IMR-90 (cell line): Measurements from ENCODE around the gene TERC. TPM values are rescaled to one million over a fixed set of nuclear protein-coding genes. Genes with fewer than 3 reads are reported as not detected.

ENCODE experiments used
- ATAC-seq: fragments of 200-7000 bp; cut with Tn5 transposase; 2 replicates; pipeline ENCODE4 v1.9.1; 2020; ENCODE audit warnings: low read depth, mild to moderate bottlenecking, moderate library complexity
- BruUV-seq: library from RNA; stranded (reverse); fragments of 400-500 nt; replicated peaks from 2 replicates; lab custom pipeline; 2021; lab: Mats Ljungman, UMichigan
- CTCF ChIA-PET: fragments of 300-600 bp; formaldehyde crosslinking; extraction: SDS; loops from one replicate; lab custom pipeline; 2021; ENCODE audit warnings: antibody characterized with exemption; lab: Yijun Ruan, JAX
- POLR2A ChIA-PET: fragments of 300-600 bp; sonication (Branson Sonifier 250); formaldehyde crosslinking; loops from one replicate; lab custom pipeline; 2022; ENCODE audit warnings: antibody characterized with exemption; ENCODE audit not compliant: unreplicated experiment; lab: Charles Lee
- DNase-seq: peaks from one replicate; pipeline ENCODE4 v3.0.0; 2013
- H2AFZ ChIP-seq: replicated peaks from 2 replicates; pipeline ENCODE3; 2013; ENCODE audit warnings: low read length, mild to moderate bottlenecking; ENCODE audit not compliant: poor library complexity
- H2AK5ac ChIP-seq: 2 replicates; pipeline ENCODE4 v1.6.1; 2013; ENCODE audit warnings: low read depth, low read length, inconsistent platforms
- H2AK9ac ChIP-seq: replicated peaks from 2 replicates; pipeline ENCODE3; 2013; ENCODE audit warnings: mild to moderate bottlenecking, low read depth, low read length, moderate library complexity; ENCODE audit not compliant: poor library complexity
- H2BK120ac ChIP-seq: 2 replicates; pipeline ENCODE4 v1.6.1; 2013; ENCODE audit warnings: low read depth, low read length, inconsistent platforms
- H2BK15ac ChIP-seq: 3 replicates; pipeline ENCODE4 v1.6.1; 2013; ENCODE audit warnings: low read depth, low read length, inconsistent platforms
- H2BK20ac ChIP-seq: 2 replicates; pipeline ENCODE4 v1.6.1; 2013; ENCODE audit warnings: low read depth, mild to moderate bottlenecking, inconsistent platforms, low read length, moderate library complexity
- H2BK5ac ChIP-seq: 2 replicates; pipeline ENCODE4 v1.6.1; 2013; ENCODE audit warnings: mild to moderate bottlenecking, low read depth, low read length, inconsistent platforms; ENCODE audit not compliant: poor library complexity, severe bottlenecking
- H3K14ac ChIP-seq: replicated peaks from 2 replicates; pipeline ENCODE4 v1.6.1; 2013; ENCODE audit warnings: low read depth, low read length, inconsistent platforms
- H3K18ac ChIP-seq: 2 replicates; pipeline ENCODE4 v1.6.1; 2013; ENCODE audit warnings: low read depth, low read length, control low read depth
- H3K23ac ChIP-seq: 2 replicates; pipeline ENCODE4 v1.6.1; 2013; ENCODE audit warnings: low read depth, low read length, inconsistent platforms
- H3K27ac ChIP-seq: 2 replicates; pipeline ENCODE4 v1.5.1; 2013; ENCODE audit warnings: mild to moderate bottlenecking, control low read depth, low read length; ENCODE audit not compliant: insufficient read depth
- H3K27me3 ChIP-seq: 2 replicates; pipeline ENCODE4 v1.6.1; 2013; ENCODE audit warnings: low read length; ENCODE audit not compliant: control insufficient read depth, insufficient read depth
- H3K36me3 ChIP-seq: 2 replicates; pipeline ENCODE4 v1.6.1; 2013; ENCODE audit warnings: low read length, mixed read lengths; ENCODE audit not compliant: control insufficient read depth, insufficient read depth
- H3K4ac ChIP-seq: 2 replicates; pipeline ENCODE4 v1.6.1; 2013; ENCODE audit warnings: low read depth, low read length, inconsistent platforms
- H3K4me1 ChIP-seq: 2 replicates; pipeline ENCODE4 v1.6.1; 2013; ENCODE audit warnings: low read length, mixed read lengths; ENCODE audit not compliant: control insufficient read depth, insufficient read depth
- H3K4me2 ChIP-seq: 2 replicates; pipeline ENCODE4 v1.6.1; 2013; ENCODE audit warnings: low read depth, mild to moderate bottlenecking, control low read depth, low read length, moderate library complexity
- H3K4me3 ChIP-seq: 2 replicates; pipeline ENCODE4 v1.5.1; 2013; ENCODE audit warnings: low read depth, mild to moderate bottlenecking, control low read depth, low read length, moderate library complexity; ENCODE audit not compliant: insufficient read depth
- H3K56ac ChIP-seq: 2 replicates; pipeline ENCODE4 v1.6.1; 2013; ENCODE audit warnings: low read length, inconsistent platforms; ENCODE audit not compliant: insufficient read depth; ENCODE audit errors: extremely low read depth
- H3K79me1 ChIP-seq, 2 experiments: 2 replicates each; pipeline ENCODE4 v1.6.1; 2013; ENCODE audit warnings: low read length in 2 of 2, inconsistent platforms in 1 of 2, low read depth in 1 of 2
- H3K9ac ChIP-seq: 2 replicates; pipeline ENCODE4 v1.6.1; 2013; ENCODE audit warnings: low read depth, low read length, control low read depth
- H3K9me1 ChIP-seq: 2 replicates; pipeline ENCODE4 v1.6.1; 2013; ENCODE audit warnings: low read length, inconsistent platforms; ENCODE audit not compliant: insufficient read depth
- H3K9me3 ChIP-seq: 2 replicates; pipeline ENCODE4 v1.6.1; 2013; ENCODE audit warnings: low read length; ENCODE audit not compliant: control insufficient read depth, insufficient read depth
- H4K20me1 ChIP-seq: 2 replicates; pipeline ENCODE4 v1.6.1; 2013; ENCODE audit warnings: low read length, inconsistent platforms; ENCODE audit not compliant: insufficient read depth
- H4K5ac ChIP-seq: 2 replicates; pipeline ENCODE4 v1.6.1; 2013; ENCODE audit warnings: mild to moderate bottlenecking, low read depth, low read length, control low read depth
- H4K8ac ChIP-seq, 2 experiments: 2 replicates each; pipeline ENCODE4 v1.6.1; 2013; ENCODE audit warnings: low read depth in 2 of 2, low read length in 2 of 2, control low read depth in 1 of 2, inconsistent platforms in 1 of 2
- H4K91ac ChIP-seq: 2 replicates; pipeline ENCODE4 v1.6.1; 2013; ENCODE audit warnings: low read depth, low read length, inconsistent platforms; ENCODE audit not compliant: insufficient read depth
- CEBPB ChIP-seq: IDR thresholded peaks from 2 replicates; pipeline ENCODE4 v1.6.1; 2012; ENCODE audit warnings: low read depth, low read length, improper control_type of control experiment
- ELK1 ChIP-seq: fragments of 150-350 bp; IDR thresholded peaks from 2 replicates; pipeline ENCODE4 v1.6.1; 2016; ENCODE audit warnings: low read depth, mild to moderate bottlenecking, low read length, moderate library complexity, borderline replicate concordance
- MAZ ChIP-seq: IDR thresholded peaks from 2 replicates; pipeline ENCODE4 v1.6.1; 2012; ENCODE audit warnings: low read depth, mild to moderate bottlenecking, low read length, improper control_type of control experiment, moderate library complexity, borderline replicate concordance
- MXI1 ChIP-seq: IDR thresholded peaks from 2 replicates; pipeline ENCODE4 v1.6.1; 2012; ENCODE audit warnings: low read depth, mild to moderate bottlenecking, low read length, moderate library complexity, borderline replicate concordance
- NFE2L2 ChIP-seq: fragments of 150-350 bp; IDR thresholded peaks from 2 replicates; pipeline ENCODE4 v1.6.1; 2016; ENCODE audit warnings: low read depth, mild to moderate bottlenecking, low read length
- RCOR1 ChIP-seq: IDR thresholded peaks from 2 replicates; pipeline ENCODE4 v1.6.1; 2012; ENCODE audit warnings: mild to moderate bottlenecking, low read length, improper control_type of control experiment; ENCODE audit not compliant: insufficient replicate concordance
- RFX5 ChIP-seq: IDR thresholded peaks from 2 replicates; pipeline ENCODE4 v1.8.0; 2012; ENCODE audit warnings: low read depth, mild to moderate bottlenecking, low read length, moderate library complexity
- SMC3 ChIP-seq: fragments of 150-350 bp; IDR thresholded peaks from 2 replicates; pipeline ENCODE4 v1.6.1; 2016; ENCODE audit warnings: low read depth, mild to moderate bottlenecking, antibody characterized with exemption, low read length, moderate library complexity
- USF2 ChIP-seq: fragments of 150-350 bp; IDR thresholded peaks from 2 replicates; pipeline ENCODE4 v1.6.1; 2017; ENCODE audit warnings: mild to moderate bottlenecking, antibody characterized with exemption, low read length, low read depth
- WGBS, 2 experiments: methylation state at CpG; one replicate each; pipeline versions ENCODE4 v1.1.5 to v1.1.7; 2013; ENCODE audit warnings: missing lambda C conversion rate in 2 of 2; ENCODE audit not compliant: insufficient read length in 1 of 2; ENCODE audit errors: extremely low coverage in 2 of 2; 5-methylcytosine and 5-hydroxymethylcytosine counted together
- dilution Hi-C: fragments of 300-500 bp; cut with HindIII; formaldehyde crosslinking; loops from one replicate; pipeline ENCODE4 v1.14.3; 2018; ENCODE audit warnings: low sequenced_read_pairs; ENCODE audit not compliant: unreplicated experiment
- in situ Hi-C: fragments of 300-500 bp; cut with MboI; formaldehyde crosslinking; loops from 3 replicates; pipeline ENCODE4 v1.14.3; 2019; ENCODE audit warnings: low sequenced_read_pairs, inconsistent platforms, mixed read lengths
- intact Hi-C: fragments of 100-400 bp; cut with micrococcal nuclease; formaldehyde crosslinking; loops from 2 replicates; pipeline ENCODE4 v1.10.0; 2022
- polyA plus RNA-seq, 3 experiments: library from polyadenylated mRNA; depleted of rRNA; stranded (reverse); fragments of >200 nt; gene quantifications; 2 replicates each; pipeline ENCODE4 v1.2.3, GENCODE V29; 2012; ENCODE audit warnings: low replicate concordance in 1 of 3
- total RNA-seq: library from RNA; depleted of rRNA; stranded (reverse); fragments of >200 nt; gene quantifications from 2 replicates; pipeline ENCODE4 v1.2.3, GENCODE V29; 2012

The TERC gene
- total and polyA plus RNA-seq, 2 of the 4 experiments (the other 2 are of a cell fraction), result 57.0 TPM; not detected in 1

- CTCF ChIA-PET, result no interaction called here
Measured at GRCh38 chr3:169792359-169792758, 27.5 kb upstream of the TERC start.

More at GRCh38 chr3:169792359-169792758, 27.5 kb upstream of the TERC start:
- DNase-seq (no peak), ATAC-seq (no peak)
- Histone ChIP-seq H2BK15ac (no peak overlapping the region), H3K9ac (no peak overlapping the region), H3K9me3 (no peaks in the 10 kb centered on the region), H3K36me3 (peaks cover 5% of the 10 kb centered on the region), H2BK20ac (no peak overlapping the region), H3K23ac (no peak overlapping the region), H3K4me3 (no peak overlapping the region), H4K8ac (no peak overlapping the region), H3K27me3 (no peaks in the 10 kb centered on the region), H3K18ac (no peak overlapping the region), H3K4ac (no peak overlapping the region), H3K27ac (no peak overlapping the region), H2AFZ (no peak overlapping the region), H3K14ac (no peak overlapping the region), H4K20me1 (no peaks in the 10 kb centered on the region), H3K79me1 (no peaks in the 10 kb centered on the region), H2BK5ac (no peak overlapping the region), H3K56ac (no peak overlapping the region), H2AK5ac (no peak overlapping the region), H4K91ac (no peak overlapping the region), H2AK9ac (no peak overlapping the region), H3K9me1 (0 out of 2 replicates have a peak, but pooled peaks cover 4% of the 10 kb centered on the region), H4K5ac (no peak overlapping the region), H3K4me1 (peaks cover 4% of the 10 kb centered on the region), H3K4me2 (no peak overlapping the region), H2BK120ac (no peak overlapping the region)
- BruUV-seq, result no TSS peak
- in situ Hi-C loops, result no loop called here
- dilution Hi-C loops, result no loop called here
- TF ChIP-seq MXI1 (no peak), RCOR1 (no peak), MAZ (no peak), SMC3 (no peak), CEBPB (no peak), ELK1 (no peak), USF2 (no peak), RFX5 (no peak), NFE2L2 (no peak)
- POLR2A ChIA-PET, result no interaction called here
- no CpG with 5 or more reads among the region's 1 CpG for WGBS, 2 experiments
- intact Hi-C loops, result loop anchor here (5.0 kb wide), 1 partner anchor 200 kb away; no protein-coding TSS in a partner anchor
